GM19099 (cell line): ENCODE measurements around the gene HK3.

Experiments used
- POLR2A ChIP-seq: IDR thresholded peaks from 3 replicates; pipeline ENCODE4 v1.6.1; 2011; ENCODE audit warnings: low read depth; ENCODE audit not compliant: insufficient read length; ENCODE audit errors: extremely low read depth

The HK3 gene

GRCh38 chr5:176908675-176909368 lies 9.7 kb upstream of the HK3 start:
- no peak for TF ChIP-seq POLR2A

GRCh38 chr5:176906796-176907195 lies 7.7 kb upstream of the HK3 start:
- TF ChIP-seq POLR2A = no peak

GRCh38 chr5:176906126-176906525 lies 7.0 kb upstream of the HK3 start:
- no peak for TF ChIP-seq POLR2A

- no peak for TF ChIP-seq POLR2A
Measured at GRCh38 chr5:176904276-176904675, 5.1 kb upstream of the HK3 start.

- no peak for TF ChIP-seq POLR2A
Measured at GRCh38 chr5:176902911-176903664, 3.9 kb upstream of the HK3 start.

GRCh38 chr5:176902102-176902814 lies 3.1 kb upstream of the HK3 start:
- TF ChIP-seq POLR2A = no peak

- TF ChIP-seq POLR2A = no peak
Measured at GRCh38 chr5:176901260-176902101, 2.3 kb upstream of the HK3 start.

GRCh38 chr5:176900780-176901204 lies 1.6 kb upstream of the HK3 start:
- TF ChIP-seq POLR2A = no peak

- TF ChIP-seq POLR2A = no peak
Measured at GRCh38 chr5:176899946-176900779, 1.0 kb upstream of the HK3 start.

- no peak for TF ChIP-seq POLR2A
Measured at GRCh38 chr5:176897263-176897662, 1.9 kb downstream of the HK3 start.

- TF ChIP-seq POLR2A = no peak
Measured at GRCh38 chr5:176895831-176896230, 3.3 kb downstream of the HK3 start.

GRCh38 chr5:176894298-176894697 lies 4.8 kb downstream of the HK3 start:
- TF ChIP-seq POLR2A = no peak

- no peak for TF ChIP-seq POLR2A
Measured at GRCh38 chr5:176892663-176893062, 6.5 kb downstream of the HK3 start.

- no peak for TF ChIP-seq POLR2A
Measured at GRCh38 chr5:176891331-176891958, 7.7 kb downstream of the HK3 start.
